ENCODE results near the gene PRKCA. TPM values are rescaled to one million over a fixed set of nuclear protein-coding genes. Genes with fewer than 3 reads are reported as not detected.
"Not testable (repeated sequence)": the region's sequence is repeated elsewhere in the genome, so short reads cannot be mapped to it uniquely, and the experiment has no call there.

The PRKCA gene
- total RNA-seq, 2 donors from 2014 or later: 10.9 to 12.4 TPM

GRCh38 chr17:66604376-66604775 is 302.0 kb downstream of the PRKCA start:
- no peak for DNase-seq (ENCODE audit: low spot score)
- intact Hi-C loops (cut with DNase I): no loop called here

- DNase-seq (ENCODE audit: low spot score): no peak
- intact Hi-C loops (cut with DNase I): loop anchor here in 1 of 2 donors (5.0 kb wide), 1 partner anchor 512 kb away; no protein-coding TSS in a partner anchor
Observed at GRCh38 chr17:66605541-66605940, 303.1 kb downstream of the PRKCA start.

GRCh38 chr17:66610361-66611133 is 308.1 kb downstream of the PRKCA start:
- no peak for DNase-seq (ENCODE audit: low spot score)
- intact Hi-C loops (cut with DNase I): no loop called here

GRCh38 chr17:66611397-66611796 is 309.0 kb downstream of the PRKCA start:
- no peak for DNase-seq (ENCODE audit: low spot score)
- intact Hi-C loops (cut with DNase I): no loop called here

- no peak for DNase-seq (ENCODE audit: low spot score)
- intact Hi-C loops (cut with DNase I): no loop called here
Observed at GRCh38 chr17:66612993-66613392, 310.6 kb downstream of the PRKCA start.

GRCh38 chr17:66614469-66614868 is 312.1 kb downstream of the PRKCA start:
- DNase-seq (ENCODE audit: low spot score): no peak
- intact Hi-C loops (cut with DNase I): no loop called here

- no peak for DNase-seq (ENCODE audit: low spot score)
- intact Hi-C loops (cut with DNase I): no loop called here
Observed at GRCh38 chr17:66619206-66619605, 316.8 kb downstream of the PRKCA start.

GRCh38 chr17:66620528-66620927 is 318.1 kb downstream of the PRKCA start:
- intact Hi-C loops (cut with DNase I): no loop called here
- DNase-seq (ENCODE audit: low spot score): no peak

- intact Hi-C loops (cut with DNase I): loop anchor here in 1 of 2 donors (5.0 kb wide), 1 partner anchor 372 kb away; no protein-coding TSS in a partner anchor
Observed at GRCh38 chr17:66624630-66625029, 322.2 kb downstream of the PRKCA start.

GRCh38 chr17:66625311-66625767 is 322.9 kb downstream of the PRKCA start:
- intact Hi-C loops (cut with DNase I): loop anchor here in 1 of 2 donors (5.0 kb wide), 1 partner anchor 373 kb away; no protein-coding TSS in a partner anchor
- DNase-seq (ENCODE audit: low spot score): no peak

More at GRCh38 chr17:66624630-66625029, 322.2 kb downstream of the PRKCA start:
- not testable (repeated sequence) for DNase-seq (ENCODE audit: low spot score)

- intact Hi-C loops (cut with DNase I): loop anchor here in 1 of 2 donors (5.0 kb wide), 1 partner anchor 376 kb away; no protein-coding TSS in a partner anchor
- DNase-seq (ENCODE audit: low spot score): no peak
Observed at GRCh38 chr17:66627985-66628384, 325.6 kb downstream of the PRKCA start.

GRCh38 chr17:66629762-66630161 is 327.3 kb downstream of the PRKCA start:
- intact Hi-C loops (cut with DNase I): loop anchor here in 1 of 2 donors (5.0 kb wide), 1 partner anchor 377 kb away; no protein-coding TSS in a partner anchor
- no peak for DNase-seq (ENCODE audit: low spot score)

GRCh38 chr17:66630379-66630778 is 328.0 kb downstream of the PRKCA start:
- no peak for DNase-seq (ENCODE audit: low spot score)
- intact Hi-C loops (cut with DNase I): no loop called here

GRCh38 chr17:66630828-66631472 is 328.5 kb downstream of the PRKCA start:
- intact Hi-C loops (cut with DNase I): no loop called here
- no peak for DNase-seq (ENCODE audit: low spot score)

GRCh38 chr17:66632731-66633130 is 330.3 kb downstream of the PRKCA start:
- intact Hi-C loops (cut with DNase I): no loop called here
- DNase-seq (ENCODE audit: low spot score): no peak

GRCh38 chr17:66633317-66633965 is 331.0 kb downstream of the PRKCA start:
- intact Hi-C loops (cut with DNase I): no loop called here
- DNase-seq (ENCODE audit: low spot score): no peak

- intact Hi-C loops (cut with DNase I): no loop called here
- no peak for DNase-seq (ENCODE audit: low spot score)
Observed at GRCh38 chr17:66634193-66634592, 331.8 kb downstream of the PRKCA start.

GRCh38 chr17:66635386-66636045 is 333.1 kb downstream of the PRKCA start:
- no peak for DNase-seq (ENCODE audit: low spot score)
- intact Hi-C loops (cut with DNase I): no loop called here

GRCh38 chr17:66636111-66636510 is 333.7 kb downstream of the PRKCA start:
- intact Hi-C loops (cut with DNase I): no loop called here
- DNase-seq (ENCODE audit: low spot score): no peak
